HG03280 (cell line): ENCODE measurements around the gene RLN3.

Experiments used
- ATAC-seq: cut with Tn5 transposase; IDR thresholded peaks from one replicate; pipeline ENCODE4 v1.9.1; 2021; ENCODE audit warnings: mild to moderate bottlenecking, moderate library complexity; ENCODE audit not compliant: unreplicated experiment

RLN3 gene

GRCh38 chr19:14073261-14073924 is 45.4 kb downstream of the RLN3 start:
- ATAC-seq: peak; percentile 57

- ATAC-seq: no peak
Observed at GRCh38 chr19:14073925-14074838, 46.2 kb downstream of the RLN3 start.

GRCh38 chr19:14078411-14078810 is 50.5 kb downstream of the RLN3 start:
- ATAC-seq: no peak
